GM13976 (cell line): ENCODE data around the gene GABBR2.

Experiments used
- DNase-seq: peaks from one replicate; pipeline ENCODE4 v3.0.0; 2012; ENCODE audit warnings: low spot score
- in situ Hi-C: fragments of 300-500 bp; cut with MboI; formaldehyde crosslinking; loops from one replicate; pipeline ENCODE4 v1.12.0; 2022; ENCODE audit warnings: low sequenced_read_pairs, mixed read lengths, inconsistent platforms; ENCODE audit not compliant: unreplicated experiment
- TF ChIP-seq, protein P1 (sequence below): IDR thresholded peaks from 2 replicates; pipeline ENCODE4 v1.5.1; 2012; ENCODE audit warnings: borderline replicate concordance, mild to moderate bottlenecking; ENCODE audit not compliant: insufficient read depth; ENCODE audit errors: extremely low read depth, missing control alignments, control extremely low read depth

The GABBR2 gene

DNA sequence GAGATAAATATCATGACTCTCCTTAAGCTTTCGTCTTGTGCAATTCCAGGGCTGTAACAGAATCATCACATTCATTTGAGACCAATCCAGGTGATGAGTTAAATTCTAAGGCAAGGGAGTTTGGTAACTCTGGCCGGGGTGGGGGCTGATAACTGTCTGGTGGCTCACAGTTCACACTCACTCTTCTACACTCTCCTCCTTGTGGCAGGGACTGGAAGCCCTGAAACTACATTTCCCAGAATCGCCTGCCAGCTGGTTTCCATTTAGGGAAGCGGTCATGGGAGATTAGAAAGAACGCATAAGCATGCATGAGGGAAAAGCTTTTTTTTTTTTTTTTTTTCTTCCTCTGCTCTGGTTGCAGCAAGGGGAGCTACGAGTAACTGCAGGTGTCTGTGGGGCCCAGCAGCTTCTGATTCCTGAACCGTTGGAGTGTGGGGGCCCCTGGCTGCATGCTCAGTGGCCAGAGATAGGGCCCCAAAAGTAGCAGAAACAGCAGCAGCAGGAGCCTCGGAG, 298.5 kb downstream of the GABBR2 start:
- TF ChIP-seq, protein P1, sequence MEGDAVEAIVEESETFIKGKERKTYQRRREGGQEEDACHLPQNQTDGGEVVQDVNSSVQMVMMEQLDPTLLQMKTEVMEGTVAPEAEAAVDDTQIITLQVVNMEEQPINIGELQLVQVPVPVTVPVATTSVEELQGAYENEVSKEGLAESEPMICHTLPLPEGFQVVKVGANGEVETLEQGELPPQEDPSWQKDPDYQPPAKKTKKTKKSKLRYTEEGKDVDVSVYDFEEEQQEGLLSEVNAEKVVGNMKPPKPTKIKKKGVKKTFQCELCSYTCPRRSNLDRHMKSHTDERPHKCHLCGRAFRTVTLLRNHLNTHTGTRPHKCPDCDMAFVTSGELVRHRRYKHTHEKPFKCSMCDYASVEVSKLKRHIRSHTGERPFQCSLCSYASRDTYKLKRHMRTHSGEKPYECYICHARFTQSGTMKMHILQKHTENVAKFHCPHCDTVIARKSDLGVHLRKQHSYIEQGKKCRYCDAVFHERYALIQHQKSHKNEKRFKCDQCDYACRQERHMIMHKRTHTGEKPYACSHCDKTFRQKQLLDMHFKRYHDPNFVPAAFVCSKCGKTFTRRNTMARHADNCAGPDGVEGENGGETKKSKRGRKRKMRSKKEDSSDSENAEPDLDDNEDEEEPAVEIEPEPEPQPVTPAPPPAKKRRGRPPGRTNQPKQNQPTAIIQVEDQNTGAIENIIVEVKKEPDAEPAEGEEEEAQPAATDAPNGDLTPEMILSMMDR, result no peak
- DNase-seq, result no peak
- in situ Hi-C loops, result no loop called here

GRCh38 chr9:98409719-98410118, 299.0 kb downstream of the GABBR2 start:
- TF ChIP-seq, protein P1, result no peak
- DNase-seq, result no peak
- in situ Hi-C loops, result no loop called here

DNA sequence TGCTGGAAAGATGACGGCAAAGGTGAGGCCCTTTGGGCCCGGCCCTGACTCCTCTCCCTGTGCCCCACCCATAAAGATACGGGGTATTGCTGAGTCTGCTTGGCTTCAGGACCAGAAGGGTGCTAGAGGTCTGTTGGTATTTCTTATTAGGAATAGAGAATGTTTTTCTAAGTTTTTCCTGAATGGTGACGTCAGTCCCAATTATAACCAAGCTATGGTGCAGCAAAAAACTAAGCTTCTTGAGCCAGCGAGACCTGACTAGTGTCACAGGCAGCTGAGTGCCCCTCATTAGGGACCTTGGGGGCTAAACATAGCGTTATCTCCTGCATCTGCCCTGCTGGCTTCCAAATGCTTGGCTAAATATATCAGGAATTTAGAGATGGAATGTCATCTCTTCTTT, 302.3 kb downstream of the GABBR2 start:
- no peak for DNase-seq
- TF ChIP-seq, protein P1, result no peak
- in situ Hi-C loops, result no loop called here

DNA sequence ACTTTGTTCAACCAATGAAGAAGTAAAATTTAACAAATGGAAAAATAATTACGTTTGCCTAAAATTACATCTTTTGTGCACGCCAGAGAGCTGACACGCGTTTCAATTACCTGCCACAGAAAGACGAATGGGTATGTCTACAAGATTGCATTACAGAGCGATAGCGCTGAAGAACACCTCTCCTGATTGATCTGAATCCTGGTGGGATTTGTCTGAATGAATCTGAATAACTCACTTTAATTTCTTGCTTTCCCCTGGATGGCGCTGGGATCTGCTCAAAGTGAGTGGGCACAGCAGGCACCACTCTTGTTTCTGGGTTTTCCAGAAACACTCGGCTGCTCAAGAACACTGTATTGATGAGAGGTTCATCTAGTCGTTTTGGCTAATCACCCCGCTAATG, 304.5 kb downstream of the GABBR2 start:
- TF ChIP-seq, protein P1, result no peak
- DNase-seq, result no peak
- in situ Hi-C loops, result no loop called here

GRCh38 chr9:98403715-98404114, 305.0 kb downstream of the GABBR2 start:
- DNase-seq, result no peak
- TF ChIP-seq, protein P1, result no peak
- in situ Hi-C loops, result no loop called here

- in situ Hi-C loops, result no loop called here
- no peak for DNase-seq
- TF ChIP-seq, protein P1, result no peak
Measured at GRCh38 chr9:98402019-98402840, 306.5 kb downstream of the GABBR2 start.
